ENCODE data around the gene CACNG5. TPM values are rescaled to one million over a fixed set of nuclear protein-coding genes. Genes with fewer than 3 reads are reported as not detected.
"Not testable (repeated sequence)": the region's sequence is repeated elsewhere in the genome, so short reads cannot be mapped to it uniquely, and the experiment has no call there.

CACNG5 gene
- total RNA-seq, 3 donors from 2014 or later: not detected

DNA sequence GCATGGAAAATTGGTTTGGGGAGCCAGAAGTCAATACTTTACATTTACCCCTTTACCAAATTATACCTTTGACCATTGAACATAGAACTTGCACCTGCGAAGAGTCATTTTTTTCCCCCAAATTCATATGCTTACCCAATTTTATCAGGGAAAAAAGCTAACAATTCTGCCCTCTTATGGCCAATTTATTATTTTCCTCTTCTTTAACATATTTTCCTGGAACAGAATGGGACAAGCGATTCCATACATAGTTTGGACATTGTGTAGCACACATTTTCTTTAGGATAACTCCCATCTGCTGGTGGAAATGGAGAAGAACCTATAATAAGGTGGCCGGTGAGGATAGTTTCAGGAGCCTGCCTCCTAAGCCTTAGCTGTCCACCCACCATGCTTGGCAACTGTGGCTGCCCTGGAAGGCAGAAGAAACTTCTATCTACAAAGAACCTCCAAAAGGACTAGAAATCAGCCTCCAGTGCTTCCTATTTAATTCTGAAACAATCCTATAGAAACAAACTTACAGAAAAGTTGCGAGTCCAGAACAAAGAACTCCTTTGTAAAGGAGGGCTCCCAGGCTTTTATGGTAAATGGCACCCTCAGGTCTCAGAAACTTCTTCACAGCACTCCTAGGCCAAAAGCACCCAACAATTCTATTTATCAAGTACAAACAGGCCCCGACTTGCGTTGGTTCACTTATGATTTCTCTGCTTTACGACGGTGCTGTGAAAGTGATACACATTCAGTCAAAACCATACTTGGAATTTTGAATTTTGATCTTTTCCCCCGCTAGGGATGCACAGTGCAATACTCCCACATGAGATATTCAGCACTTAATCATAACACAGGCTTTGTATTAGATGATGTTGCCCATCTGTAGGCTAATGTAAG lies 65.5 kb downstream of the CACNG5 start:
- DNase-seq (ENCODE audit: low spot score in 2 of 2): no peak
- no peak overlapping the region for H3K4me3 ChIP-seq
- H3K27me3 ChIP-seq: no peaks in the 10 kb centered on the region
- no peak overlapping the region for H3K27ac ChIP-seq
- H3K36me3 ChIP-seq: no peaks in the 10 kb centered on the region
- no peaks in the 10 kb centered on the region for H3K4me1 ChIP-seq
- intact Hi-C loops (cut with DNase I; ENCODE audit: low total_unique reads): loop anchor here (10.0 kb wide), 1 partner anchor 186 kb away; no protein-coding TSS in a partner anchor
- H3K9me3 ChIP-seq: no peaks in the 10 kb centered on the region
- no peak for TF ChIP-seq POLR2A (IDR thresholded peaks at IDR 0.05)
- TF ChIP-seq, protein P1, sequence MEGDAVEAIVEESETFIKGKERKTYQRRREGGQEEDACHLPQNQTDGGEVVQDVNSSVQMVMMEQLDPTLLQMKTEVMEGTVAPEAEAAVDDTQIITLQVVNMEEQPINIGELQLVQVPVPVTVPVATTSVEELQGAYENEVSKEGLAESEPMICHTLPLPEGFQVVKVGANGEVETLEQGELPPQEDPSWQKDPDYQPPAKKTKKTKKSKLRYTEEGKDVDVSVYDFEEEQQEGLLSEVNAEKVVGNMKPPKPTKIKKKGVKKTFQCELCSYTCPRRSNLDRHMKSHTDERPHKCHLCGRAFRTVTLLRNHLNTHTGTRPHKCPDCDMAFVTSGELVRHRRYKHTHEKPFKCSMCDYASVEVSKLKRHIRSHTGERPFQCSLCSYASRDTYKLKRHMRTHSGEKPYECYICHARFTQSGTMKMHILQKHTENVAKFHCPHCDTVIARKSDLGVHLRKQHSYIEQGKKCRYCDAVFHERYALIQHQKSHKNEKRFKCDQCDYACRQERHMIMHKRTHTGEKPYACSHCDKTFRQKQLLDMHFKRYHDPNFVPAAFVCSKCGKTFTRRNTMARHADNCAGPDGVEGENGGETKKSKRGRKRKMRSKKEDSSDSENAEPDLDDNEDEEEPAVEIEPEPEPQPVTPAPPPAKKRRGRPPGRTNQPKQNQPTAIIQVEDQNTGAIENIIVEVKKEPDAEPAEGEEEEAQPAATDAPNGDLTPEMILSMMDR (IDR thresholded peaks at IDR 0.05): peak in 1 of 3 donors; percentile 10
- no peak for TF ChIP-seq POLR2AphosphoS5 (IDR thresholded peaks at IDR 0.05)

DNA sequence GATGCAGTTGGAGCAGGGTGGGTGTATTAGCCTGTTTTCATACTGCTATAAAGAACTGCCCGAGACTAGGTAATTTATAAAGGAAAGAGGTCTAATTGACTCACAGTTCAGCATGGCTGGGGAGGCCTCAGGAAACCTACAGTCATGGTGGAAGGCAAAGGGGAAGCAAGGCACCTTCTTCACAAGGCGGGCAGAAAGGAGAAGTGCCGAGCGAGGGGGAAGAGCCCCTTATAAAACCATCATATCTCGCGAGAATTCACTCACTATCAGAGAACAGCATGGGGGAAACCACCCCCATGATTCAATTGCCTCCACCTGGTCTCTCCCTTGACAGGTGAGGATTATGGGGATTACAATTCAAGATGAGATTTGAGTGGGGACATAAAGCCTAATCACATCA lies 68.4 kb downstream of the CACNG5 start:
- intact Hi-C loops (cut with DNase I; ENCODE audit: low total_unique reads): loop anchor here (10.0 kb wide), 1 partner anchor 188 kb away; no protein-coding TSS in a partner anchor
- not testable (repeated sequence) for H3K4me1 ChIP-seq

DNA sequence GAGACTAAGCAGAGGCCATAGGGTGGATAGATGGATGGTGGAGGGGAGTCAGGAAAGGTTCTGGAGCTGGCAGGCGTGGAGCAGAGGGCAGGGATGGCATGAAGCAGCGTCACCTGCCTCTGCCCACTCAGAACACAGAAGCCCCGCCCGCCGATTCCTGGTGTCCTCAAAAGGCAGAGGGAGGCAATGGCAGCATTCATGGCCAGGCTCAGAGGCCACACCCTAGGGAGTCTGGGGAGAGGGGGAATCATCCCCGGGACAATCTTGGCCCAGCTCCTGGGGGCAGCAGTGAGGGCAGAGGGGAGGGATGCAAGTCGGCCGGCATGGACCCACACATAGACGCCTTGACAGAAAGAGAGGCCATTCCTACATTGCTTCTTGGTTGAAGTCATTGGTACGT lies 68.9 kb downstream of the CACNG5 start:
- H3K9me3 ChIP-seq: no peaks in the 10 kb centered on the region
- H3K36me3 ChIP-seq: no peaks in the 10 kb centered on the region
- no peak overlapping the region for H3K27ac ChIP-seq
- DNase-seq (ENCODE audit: low spot score in 2 of 2): no peak
- TF ChIP-seq, protein P1 (IDR thresholded peaks at IDR 0.05): no peak
- no peak for TF ChIP-seq POLR2A (IDR thresholded peaks at IDR 0.05)
- TF ChIP-seq POLR2AphosphoS5 (IDR thresholded peaks at IDR 0.05): no peak
- H3K4me3 ChIP-seq: no peak overlapping the region
- intact Hi-C loops (cut with DNase I; ENCODE audit: low total_unique reads): loop anchor here (10.0 kb wide), 1 partner anchor 189 kb away; no protein-coding TSS in a partner anchor
- H3K27me3 ChIP-seq: no peaks in the 10 kb centered on the region
- no peaks in the 10 kb centered on the region for H3K4me1 ChIP-seq

More for the DNA sequence above, 68.4 kb downstream of the CACNG5 start:
- not testable (repeated sequence) for H3K36me3 ChIP-seq; H3K27me3 ChIP-seq; H3K4me3 ChIP-seq; H3K9me3 ChIP-seq; H3K27ac ChIP-seq; DNase-seq (ENCODE audit: low spot score in 2 of 2)

DNA sequence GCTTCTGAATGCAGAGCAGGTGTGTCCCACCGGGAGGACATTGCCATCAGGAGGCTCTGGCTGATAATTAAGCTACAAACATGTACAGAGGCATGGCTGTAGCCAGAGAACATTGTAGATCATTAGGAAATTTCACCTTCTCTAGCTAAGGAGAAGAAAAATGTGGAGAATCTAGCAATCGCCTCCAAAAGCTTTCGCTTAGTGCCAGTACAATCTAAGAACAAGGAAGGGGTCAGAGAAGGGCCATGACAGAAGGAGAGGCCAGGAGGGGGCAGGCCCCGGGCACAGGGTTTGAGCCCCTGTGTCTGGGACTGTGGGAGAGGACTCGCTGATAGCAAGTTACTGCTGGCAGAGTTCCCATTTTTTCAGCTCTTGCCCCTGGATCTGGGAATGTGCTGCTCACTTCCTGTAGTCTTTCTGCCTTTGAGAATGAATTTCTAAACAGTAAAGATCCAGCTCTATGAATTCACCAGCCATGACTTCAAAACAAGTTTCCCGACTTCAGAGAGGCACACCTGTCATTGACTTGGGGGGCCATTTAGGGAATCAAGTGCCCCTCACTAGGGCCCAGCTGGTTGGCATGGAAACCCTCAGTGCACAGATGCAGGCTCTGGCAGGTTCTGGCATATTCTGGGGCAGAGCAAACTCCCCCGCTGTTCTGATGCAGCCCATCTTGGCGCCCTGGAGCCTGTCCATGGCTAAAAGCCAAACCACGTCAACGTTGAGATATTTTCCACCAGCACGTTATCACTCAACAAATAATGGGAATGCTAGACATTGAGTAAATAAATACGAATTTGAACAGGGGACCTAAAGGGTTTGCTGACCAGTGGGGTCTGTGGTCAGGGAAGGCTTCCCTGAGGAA lies 70.1 kb downstream of the CACNG5 start:
- H3K27ac ChIP-seq: peak overlapping the region in 1 of 2 donors; percentile 44
- no peaks in the 10 kb centered on the region for H3K4me1 ChIP-seq
- intact Hi-C loops (cut with DNase I; ENCODE audit: low total_unique reads): loop anchor here (10.0 kb wide), 1 partner anchor 190 kb away; no protein-coding TSS in a partner anchor
- H3K36me3 ChIP-seq: no peaks in the 10 kb centered on the region
- DNase-seq (ENCODE audit: low spot score in 2 of 2): peak in 1 of 2 donors; percentile 60
- no peaks in the 10 kb centered on the region for H3K9me3 ChIP-seq
- TF ChIP-seq POLR2AphosphoS5 (IDR thresholded peaks at IDR 0.05): no peak
- TF ChIP-seq POLR2A (IDR thresholded peaks at IDR 0.05): no peak
- TF ChIP-seq, protein P1 (IDR thresholded peaks at IDR 0.05): no peak
- H3K4me3 ChIP-seq: no peak overlapping the region
- no peaks in the 10 kb centered on the region for H3K27me3 ChIP-seq

DNA sequence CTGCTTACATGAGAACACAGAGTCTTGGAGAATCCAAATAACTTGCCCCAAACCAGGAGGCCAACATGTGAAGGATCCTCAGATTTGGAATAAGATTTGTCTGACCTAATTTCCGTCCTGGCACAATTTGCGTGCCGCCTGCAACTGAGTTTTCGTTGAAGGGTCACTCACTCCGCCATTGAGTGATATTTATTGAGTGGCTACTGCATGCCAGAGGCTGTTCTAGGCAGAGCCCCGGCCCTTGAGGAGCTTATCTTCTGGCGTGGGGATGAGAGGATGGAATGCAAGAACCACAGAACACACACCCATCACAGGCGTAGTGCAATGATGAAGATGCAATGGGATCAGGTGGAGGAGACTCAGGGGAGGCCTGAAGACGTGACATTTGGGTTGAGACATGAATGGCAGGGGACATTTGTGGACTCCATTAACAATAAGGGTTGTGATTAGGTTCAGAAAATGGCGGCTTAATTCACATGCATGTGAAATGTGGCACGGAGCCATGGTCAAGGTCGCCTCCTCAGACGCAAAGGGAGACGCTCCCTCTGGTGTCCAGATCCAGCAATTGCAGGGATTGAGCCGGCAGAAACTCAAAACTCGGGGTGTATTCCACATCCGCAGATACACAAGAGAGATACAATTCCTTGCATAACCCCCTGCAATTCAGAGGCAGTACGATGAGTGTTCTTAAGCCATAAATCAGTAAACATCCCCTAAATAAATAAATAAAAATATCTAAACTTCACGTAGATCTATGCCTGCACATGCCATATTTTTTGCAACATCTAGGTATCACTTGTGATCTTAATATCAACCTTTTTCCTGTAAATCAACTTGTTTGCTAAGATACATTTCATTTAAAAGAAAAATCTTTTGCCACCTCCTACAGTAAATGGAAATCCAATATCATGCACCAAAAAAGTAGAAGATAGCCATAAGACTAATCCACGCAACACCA lies 71.7 kb downstream of the CACNG5 start:
- Histone ChIP-seq H3K4me3 (no peak overlapping the region), H3K27me3 (no peaks in the 10 kb centered on the region), H3K4me1 (no peaks in the 10 kb centered on the region), H3K36me3 (no peaks in the 10 kb centered on the region), H3K27ac (no peak overlapping the region), H3K9me3 (no peaks in the 10 kb centered on the region)
- DNase-seq (ENCODE audit: low spot score in 2 of 2): peak; percentile 74 to 85
- intact Hi-C loops (cut with DNase I; ENCODE audit: low total_unique reads): loop anchor here (10.0 kb wide), 1 partner anchor 192 kb away; no protein-coding TSS in a partner anchor
- TF ChIP-seq, protein P1 (IDR thresholded peaks at IDR 0.05): peak; percentile 60 to 86 (median 78)
- TF ChIP-seq POLR2AphosphoS5 (IDR thresholded peaks at IDR 0.05) (peak in 2 of 3 donors; percentile 35 to 58), POLR2A (IDR thresholded peaks at IDR 0.05) (no peak)
